ENCODE results near the gene AXIN2.
A peak's percentile ranks its signal among the peaks of the same experiment; 100 is the strongest.

The AXIN2 gene

DNA sequence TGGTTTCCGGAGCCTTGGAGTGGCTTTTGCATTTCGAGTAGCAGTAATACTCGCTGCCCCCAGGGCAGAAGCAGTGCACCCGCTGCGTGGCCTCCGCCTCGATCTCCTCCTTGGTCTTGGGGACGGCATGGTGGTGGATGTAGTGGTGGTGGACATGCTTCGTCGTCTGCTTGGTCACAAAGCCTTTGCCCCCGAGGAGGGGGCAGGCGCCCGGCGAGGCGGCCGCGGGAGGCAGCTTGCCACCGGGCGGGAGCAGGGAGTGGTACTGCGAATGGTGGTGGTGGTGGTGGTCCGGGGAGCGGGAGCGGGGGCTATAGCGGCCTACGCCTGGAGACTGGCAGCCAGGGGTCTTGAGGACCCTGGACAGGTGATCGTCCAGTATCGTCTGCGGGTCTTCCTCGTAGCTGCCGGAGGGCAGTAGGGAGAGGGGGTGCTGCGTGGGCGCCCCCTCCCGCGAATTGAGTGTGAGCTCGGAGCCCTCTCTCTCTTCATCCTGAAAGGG lies 24.1 kb downstream of the AXIN2 start:
- ChIA-PET CTCF (no interaction called here), POLR2A (no interaction called here)
- H3K4me3 ChIP-seq (ENCODE audit: low read depth, low read length) = no peak overlapping the region
- H3K4me1 ChIP-seq (ENCODE audit: control insufficient read depth, insufficient read depth, low read length) = no peaks in the 10 kb centered on the region; the same call in 1 of the 2 replicates
- no peaks in the 10 kb centered on the region for H3K9me3 ChIP-seq (ENCODE audit: control insufficient read depth, insufficient read depth, low read depth, low read length)
- peaks cover 21 to 96% of the 10 kb centered on the region in 2 experiments for H3K36me3 ChIP-seq (ENCODE audit: control insufficient read depth in 2 of 2, insufficient read depth in 1 of 2, low read length in 2 of 2)
- H3K27ac ChIP-seq (ENCODE audit: extremely low read depth, low read depth, low read length) = no peak overlapping the region
- TF ChIP-seq, protein P1, sequence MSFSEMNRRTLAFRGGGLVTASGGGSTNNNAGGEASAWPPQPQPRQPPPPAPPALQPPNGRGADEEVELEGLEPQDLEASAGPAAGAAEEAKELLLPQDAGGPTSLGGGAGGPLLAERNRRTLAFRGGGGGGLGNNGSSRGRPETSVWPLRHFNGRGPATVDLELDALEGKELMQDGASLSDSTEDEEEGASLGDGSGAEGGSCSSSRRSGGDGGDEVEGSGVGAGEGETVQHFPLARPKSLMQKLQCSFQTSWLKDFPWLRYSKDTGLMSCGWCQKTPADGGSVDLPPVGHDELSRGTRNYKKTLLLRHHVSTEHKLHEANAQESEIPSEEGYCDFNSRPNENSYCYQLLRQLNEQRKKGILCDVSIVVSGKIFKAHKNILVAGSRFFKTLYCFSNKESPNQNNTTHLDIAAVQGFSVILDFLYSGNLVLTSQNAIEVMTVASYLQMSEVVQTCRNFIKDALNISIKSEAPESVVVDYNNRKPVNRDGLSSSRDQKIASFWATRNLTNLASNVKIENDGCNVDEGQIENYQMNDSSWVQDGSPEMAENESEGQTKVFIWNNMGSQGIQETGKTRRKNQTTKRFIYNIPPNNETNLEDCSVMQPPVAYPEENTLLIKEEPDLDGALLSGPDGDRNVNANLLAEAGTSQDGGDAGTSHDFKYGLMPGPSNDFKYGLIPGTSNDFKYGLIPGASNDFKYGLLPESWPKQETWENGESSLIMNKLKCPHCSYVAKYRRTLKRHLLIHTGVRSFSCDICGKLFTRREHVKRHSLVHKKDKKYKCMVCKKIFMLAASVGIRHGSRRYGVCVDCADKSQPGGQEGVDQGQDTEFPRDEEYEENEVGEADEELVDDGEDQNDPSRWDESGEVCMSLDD (tag by site-specific recombination; IDR thresholded peaks at IDR 0.05) = no peak
- no peak for TF ChIP-seq GLIS2 (tag by site-specific recombination; IDR thresholded peaks at IDR 0.05)
- no peak for TF ChIP-seq ZIC2 (tag by site-specific recombination; IDR thresholded peaks at IDR 0.05)
- TF ChIP-seq ZNF529 (tag by site-specific recombination; IDR thresholded peaks at IDR 0.05; ENCODE audit: insufficient replicate concordance) = no peak
- no peak for TF ChIP-seq ZNF416 (tag by site-specific recombination; IDR thresholded peaks at IDR 0.05)
- TF ChIP-seq ZFP69B (tag by site-specific recombination; IDR thresholded peaks at IDR 0.05) = no peak
- TF ChIP-seq ZNF623 (tag by site-specific recombination; IDR thresholded peaks at IDR 0.05) = no peak
- no peak for TF ChIP-seq IKZF3 (tag by site-specific recombination; IDR thresholded peaks at IDR 0.05)
- TF ChIP-seq ZNF10 (tag by site-specific recombination; IDR thresholded peaks at IDR 0.05) = no peak
- no peak for TF ChIP-seq ZNF664 (tag by site-specific recombination; IDR thresholded peaks at IDR 0.05)
- TF ChIP-seq SP3 (tag by site-specific recombination; IDR thresholded peaks at IDR 0.05) = no peak

DNA sequence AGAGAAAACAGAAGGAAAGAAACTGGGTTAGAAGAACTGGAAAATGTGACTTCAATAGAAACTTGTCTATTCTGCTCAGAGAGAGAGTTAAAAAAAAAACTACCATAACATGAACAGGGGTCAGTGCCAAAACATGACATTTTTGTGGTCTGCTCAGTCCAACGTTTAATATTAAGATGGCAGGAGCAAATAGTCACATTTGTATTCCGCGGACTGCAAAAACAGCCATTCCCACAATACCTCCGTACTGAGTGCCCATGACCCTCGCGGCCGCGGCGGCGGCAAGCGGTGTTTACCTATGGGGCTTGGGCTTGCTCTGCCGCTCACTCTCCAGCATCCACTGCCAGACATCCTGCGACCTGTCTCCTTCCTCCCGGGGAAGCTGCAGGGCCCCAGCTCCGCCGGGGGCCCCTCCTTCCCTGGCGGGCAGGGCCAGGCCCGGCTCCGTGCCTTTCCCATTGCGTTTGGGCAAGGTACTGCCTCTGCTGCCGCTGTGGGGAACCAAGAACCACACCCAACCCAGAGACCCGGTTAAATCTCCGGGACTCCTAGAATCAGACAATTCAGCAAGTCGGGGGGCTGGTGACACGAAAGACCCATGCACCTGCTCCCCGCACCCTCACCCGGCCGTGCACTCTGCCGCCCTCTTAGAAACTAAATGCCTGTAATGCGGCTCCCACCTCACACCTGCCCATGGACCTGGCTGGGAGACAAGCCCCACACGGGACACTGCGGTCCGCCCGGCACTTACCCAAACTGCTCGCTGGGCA lies 24.7 kb downstream of the AXIN2 start:
- Histone ChIP-seq H3K9me3 (ENCODE audit: control insufficient read depth, insufficient read depth, low read depth, low read length) (no peaks in the 10 kb centered on the region), H3K4me1 (ENCODE audit: control insufficient read depth, insufficient read depth, low read length) (peaks cover 3% of the 10 kb centered on the region), H3K36me3 (ENCODE audit: control insufficient read depth in 2 of 2, insufficient read depth in 1 of 2, low read length in 2 of 2) (peaks cover 21 to 96% of the 10 kb centered on the region in 2 experiments), H3K27ac (ENCODE audit: extremely low read depth, low read depth, low read length) (no peak overlapping the region), H3K4me3 (ENCODE audit: low read depth, low read length) (no peak overlapping the region)
- TF ChIP-seq SALL2 (tag by site-specific recombination; IDR thresholded peaks at IDR 0.05; ENCODE audit: borderline replicate concordance) = no peak
- TF ChIP-seq, protein P2, sequence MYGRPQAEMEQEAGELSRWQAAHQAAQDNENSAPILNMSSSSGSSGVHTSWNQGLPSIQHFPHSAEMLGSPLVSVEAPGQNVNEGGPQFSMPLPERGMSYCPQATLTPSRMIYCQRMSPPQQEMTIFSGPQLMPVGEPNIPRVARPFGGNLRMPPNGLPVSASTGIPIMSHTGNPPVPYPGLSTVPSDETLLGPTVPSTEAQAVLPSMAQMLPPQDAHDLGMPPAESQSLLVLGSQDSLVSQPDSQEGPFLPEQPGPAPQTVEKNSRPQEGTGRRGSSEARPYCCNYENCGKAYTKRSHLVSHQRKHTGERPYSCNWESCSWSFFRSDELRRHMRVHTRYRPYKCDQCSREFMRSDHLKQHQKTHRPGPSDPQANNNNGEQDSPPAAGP (tag by site-specific recombination; IDR thresholded peaks at IDR 0.05) = no peak
- TF ChIP-seq ZNF776 (tag by site-specific recombination; IDR thresholded peaks at IDR 0.05; ENCODE audit: borderline replicate concordance) = no peak
- TF ChIP-seq ZNF785 (tag by site-specific recombination; IDR thresholded peaks at IDR 0.05) = no peak
- TF ChIP-seq GLI4 (tag by site-specific recombination; IDR thresholded peaks at IDR 0.05) = no peak
- ChIA-PET CTCF (no interaction called here), POLR2A (no interaction called here)

DNA sequence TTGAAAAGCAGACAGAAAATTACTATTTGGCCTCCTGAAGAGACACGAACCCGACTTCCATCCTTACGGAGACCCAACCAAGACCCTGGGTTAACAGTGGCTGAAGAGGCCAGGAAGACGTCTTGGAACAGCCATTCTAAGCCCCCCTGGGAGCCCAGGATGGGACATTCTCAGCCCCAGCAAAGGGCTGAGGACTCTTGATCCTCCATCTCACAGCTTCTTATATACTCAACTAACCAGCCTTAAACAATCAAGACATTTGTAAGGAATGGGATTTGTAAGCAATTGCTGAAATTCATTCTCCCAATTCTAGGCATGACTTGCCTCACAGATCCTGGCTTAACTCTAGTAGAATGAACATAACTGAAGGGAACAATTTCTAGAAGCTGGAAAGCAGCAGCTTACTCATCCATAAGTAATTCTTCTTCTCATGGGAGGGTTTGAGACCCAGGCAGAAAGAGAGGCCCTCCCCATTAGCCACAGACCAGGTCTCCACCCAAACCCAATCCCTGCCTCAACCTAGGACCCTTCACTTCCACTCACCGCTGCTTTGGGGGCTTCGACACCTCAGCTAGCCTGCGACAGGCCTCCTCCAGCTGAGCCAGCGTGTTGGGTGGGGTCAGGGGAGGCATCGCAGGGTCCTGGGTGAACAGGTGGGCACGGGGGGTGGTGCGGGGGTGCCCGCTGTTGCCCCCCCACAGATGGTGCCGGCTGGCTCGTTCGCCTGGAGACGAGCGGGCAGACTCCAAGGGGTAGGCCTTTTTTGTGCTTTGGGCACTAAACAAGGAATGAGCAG lies 25.5 kb downstream of the AXIN2 start:
- peaks cover 11% of the 10 kb centered on the region for H3K4me1 ChIP-seq (ENCODE audit: control insufficient read depth, insufficient read depth, low read length)
- POLR2A ChIA-PET = no interaction called here
- H3K27ac ChIP-seq (ENCODE audit: extremely low read depth, low read depth, low read length) = no peak overlapping the region
- no peak overlapping the region for H3K4me3 ChIP-seq (ENCODE audit: low read depth, low read length)
- H3K36me3 ChIP-seq (ENCODE audit: control insufficient read depth in 2 of 2, insufficient read depth in 1 of 2, low read length in 2 of 2) = peaks cover 17 to 88% of the 10 kb centered on the region in 2 experiments
- CTCF ChIA-PET = no interaction called here
- TF ChIP-seq ZNF701 (tag by site-specific recombination; IDR thresholded peaks at IDR 0.05) = no peak
- 0 out of 2 replicates have a peak, but pooled peaks have one; percentile 15 for TF ChIP-seq SCRT2 (tag by site-specific recombination; IDR thresholded peaks at IDR 0.05)
- no peaks in the 10 kb centered on the region for H3K9me3 ChIP-seq (ENCODE audit: control insufficient read depth, insufficient read depth, low read depth, low read length)
